ENCODE data around the gene GATB. TPM values are rescaled to one million over a fixed set of nuclear protein-coding genes. Genes with fewer than 3 reads are reported as not detected.

GATB gene
- total RNA-seq, 1 donor: 15.5 TPM

GRCh38 chr4:151673908-151674520, 86.8 kb downstream of the GATB start:
- TF ChIP-seq CTCF (IDR thresholded peaks at IDR 0.05; ENCODE audit: insufficient read depth, low read depth, low read length): no peak
- DNase-seq (ENCODE audit: low read depth): no peak
- H3K4me3 ChIP-seq (ENCODE audit: low read depth, low read length): no peak overlapping the region

DNA sequence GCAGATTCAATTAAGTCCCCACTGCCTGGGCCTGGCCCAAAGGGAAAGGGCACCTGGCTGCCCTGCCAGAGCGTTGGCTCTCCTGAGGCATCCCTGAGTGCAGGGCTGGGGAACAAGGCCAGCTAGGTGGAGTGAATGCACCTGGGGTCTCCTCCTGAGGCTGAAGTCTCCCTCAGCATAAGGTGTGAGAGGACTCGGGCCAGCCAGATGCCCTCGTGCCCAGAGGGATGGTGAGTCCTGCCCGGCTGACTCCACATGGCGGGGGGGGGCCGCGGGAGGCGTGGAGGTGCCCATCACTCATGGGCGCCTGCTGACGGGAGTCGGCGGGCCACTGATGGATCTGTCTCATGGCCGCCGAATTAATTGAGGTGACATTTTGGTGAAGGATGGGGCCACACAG, 87.8 kb downstream of the GATB start:
- H3K4me3 ChIP-seq (ENCODE audit: low read depth, low read length): no peak overlapping the region
- TF ChIP-seq CTCF (IDR thresholded peaks at IDR 0.05; ENCODE audit: insufficient read depth, low read depth, low read length): no peak
- DNase-seq (ENCODE audit: low read depth): no peak

DNA sequence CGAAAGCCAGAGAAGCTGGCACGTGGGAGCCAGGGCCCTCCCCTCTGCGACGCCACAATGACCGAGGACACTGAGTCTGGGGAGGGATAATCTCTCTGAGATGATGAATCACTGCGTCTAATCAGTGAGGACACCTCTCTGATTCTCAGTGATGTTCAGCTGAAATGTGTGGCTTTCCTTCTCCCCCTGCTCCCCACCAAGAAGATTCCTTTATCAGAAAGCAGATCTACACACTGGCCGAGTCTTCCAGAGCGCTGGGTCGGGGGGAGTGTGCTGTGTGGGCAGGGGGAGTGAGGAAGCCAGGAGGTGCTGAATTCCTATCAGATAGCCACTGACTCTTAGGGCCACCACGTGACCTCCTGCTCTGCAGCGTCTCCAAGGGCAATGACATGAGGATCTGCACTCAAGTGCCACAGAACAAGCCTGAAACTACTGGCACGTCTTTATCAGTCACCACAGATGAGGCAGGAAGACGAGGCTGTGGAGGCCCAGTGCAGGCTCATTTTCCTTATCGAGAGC, 89.2 kb downstream of the GATB start:
- DNase-seq (ENCODE audit: low read depth): no peak

DNA sequence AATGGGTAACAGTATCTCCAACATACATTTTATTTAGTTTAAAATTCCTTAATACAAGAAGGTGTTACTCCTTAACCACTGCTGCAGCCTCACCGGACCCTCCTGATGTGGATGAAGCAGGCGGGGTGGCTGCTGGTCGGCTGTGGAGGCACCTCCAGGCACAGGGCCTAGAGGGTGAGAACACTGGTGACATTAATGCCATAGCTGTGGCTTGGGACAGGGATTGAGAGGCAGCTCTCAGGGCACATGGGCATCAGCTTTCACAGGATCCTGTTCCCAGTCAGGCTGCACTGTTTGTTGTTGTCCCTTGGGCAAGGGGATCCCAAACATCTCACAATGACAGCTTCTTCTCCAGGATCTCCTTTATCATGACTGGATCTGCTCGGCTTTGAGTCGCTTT, 90.0 kb downstream of the GATB start:
- H3K4me3 ChIP-seq (ENCODE audit: low read depth, low read length): no peak overlapping the region
- TF ChIP-seq CTCF (IDR thresholded peaks at IDR 0.05; ENCODE audit: insufficient read depth, low read depth, low read length): no peak

More for the DNA sequence above, 89.2 kb downstream of the GATB start:
- no peak for TF ChIP-seq CTCF (IDR thresholded peaks at IDR 0.05; ENCODE audit: insufficient read depth, low read depth, low read length)
- H3K4me3 ChIP-seq (ENCODE audit: low read depth, low read length): no peak overlapping the region

GRCh38 chr4:151669990-151670389, 90.8 kb downstream of the GATB start:
- H3K4me3 ChIP-seq (ENCODE audit: low read depth, low read length): no peak overlapping the region
- no peak for DNase-seq (ENCODE audit: low read depth)
- no peak for TF ChIP-seq CTCF (IDR thresholded peaks at IDR 0.05; ENCODE audit: insufficient read depth, low read depth, low read length)

More for the DNA sequence above, 90.0 kb downstream of the GATB start:
- DNase-seq (ENCODE audit: low read depth): no peak

DNA sequence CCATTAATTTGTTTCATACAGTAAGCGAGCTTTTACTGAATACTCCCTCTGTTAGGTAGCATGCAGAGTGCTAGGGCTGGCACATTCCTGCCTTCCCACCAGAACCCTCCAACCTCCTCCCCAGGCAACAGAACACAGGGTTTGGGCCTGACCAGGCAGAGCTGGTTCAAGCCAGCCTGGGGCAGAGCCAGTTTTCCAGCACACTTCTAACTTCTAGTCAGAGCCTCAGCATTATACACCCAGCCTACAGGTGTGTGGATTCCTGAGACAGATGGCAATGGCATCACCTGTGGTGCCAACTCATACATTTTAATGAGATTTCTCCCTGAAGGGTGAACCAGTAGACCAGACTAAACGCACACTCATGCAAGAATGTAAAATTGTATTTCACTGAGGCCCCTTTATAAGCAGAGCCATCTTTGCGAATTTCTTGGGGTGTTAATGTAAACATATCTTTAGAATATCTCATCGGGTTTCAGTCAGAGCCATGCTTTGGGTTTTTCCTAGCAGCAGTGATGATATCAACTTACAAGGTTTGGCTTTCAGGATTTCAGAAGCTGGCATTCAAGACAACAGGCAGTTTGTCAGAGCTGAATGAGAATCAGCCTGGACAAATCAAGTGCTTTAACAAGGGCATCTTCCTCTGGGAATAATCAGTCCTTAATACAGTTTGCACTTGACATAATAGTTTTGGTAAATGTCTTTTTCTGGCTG, 92.0 kb downstream of the GATB start:
- H3K4me3 ChIP-seq (ENCODE audit: low read depth, low read length): no peak overlapping the region
- TF ChIP-seq CTCF (IDR thresholded peaks at IDR 0.05; ENCODE audit: insufficient read depth, low read depth, low read length): no peak
- no peak for DNase-seq (ENCODE audit: low read depth)
